DOHH2 (cell line): ENCODE data around the gene GSKIP.
A peak's percentile ranks its signal among the peaks of the same experiment; 100 is the strongest.

Experiments used
- H3F3A ChIP-seq: fragments of 200-600 bp; sonication (generic), shearing (Covaris generic); 2 replicates; pipeline ENCODE4 v1.6.0; 2016; ENCODE audit warnings: antibody characterized with exemption, mild to moderate bottlenecking; ENCODE audit not compliant: control insufficient read depth, insufficient read depth
- H3K27ac ChIP-seq: fragments of 200-600 bp; sonication (generic); 2 replicates; pipeline ENCODE4 v1.5.1; 2014; ENCODE audit warnings: low read depth, mild to moderate bottlenecking, low read length, moderate library complexity
- H3K27me3 ChIP-seq: fragments of 200-600 bp; sonication (generic); 2 replicates; pipeline ENCODE4 v1.6.1; 2014; ENCODE audit warnings: mild to moderate bottlenecking, low read length, mixed read lengths; ENCODE audit not compliant: control insufficient read depth
- H3K36me3 ChIP-seq: fragments of 200-600 bp; sonication (generic); 2 replicates; pipeline ENCODE4 v1.6.1; 2014; ENCODE audit warnings: mild to moderate bottlenecking, low read length, moderate library complexity, mixed read lengths; ENCODE audit not compliant: control insufficient read depth
- H3K4me1 ChIP-seq: fragments of 200-600 bp; sonication (generic); 2 replicates; pipeline ENCODE4 v1.6.1; 2014; ENCODE audit warnings: mild to moderate bottlenecking, low read length, mixed read lengths; ENCODE audit not compliant: control insufficient read depth
- H3K4me2 ChIP-seq: fragments of 200-600 bp; sonication (generic); 2 replicates; pipeline ENCODE4 v1.6.0; 2014; ENCODE audit warnings: mild to moderate bottlenecking, low read length, moderate library complexity
- H3K4me3 ChIP-seq: fragments of 200-600 bp; sonication (generic); 2 replicates; pipeline ENCODE4 v1.5.1; 2014; ENCODE audit warnings: mild to moderate bottlenecking, low read length, mixed read lengths
- H3K79me2 ChIP-seq: fragments of 200-600 bp; sonication (generic); 2 replicates; pipeline ENCODE4 v1.6.1; 2014; ENCODE audit warnings: mild to moderate bottlenecking, low read length, mixed read lengths; ENCODE audit not compliant: control insufficient read depth
- H3K9me2 ChIP-seq: fragments of 200-600 bp; sonication (generic); replicated peaks from 2 replicates; pipeline ENCODE4 v1.6.1; 2014; ENCODE audit warnings: mild to moderate bottlenecking, low read length, mixed read lengths; ENCODE audit not compliant: control insufficient read depth
- H3K9me3 ChIP-seq: fragments of 200-600 bp; sonication (generic); 2 replicates; pipeline ENCODE4 v1.6.1; 2014; ENCODE audit warnings: antibody characterized with exemption, low read length, mixed read lengths; ENCODE audit not compliant: control insufficient read depth, insufficient read depth
- H4K20me1 ChIP-seq: fragments of 200-600 bp; sonication (generic); 2 replicates; pipeline ENCODE4 v1.6.0; 2014; ENCODE audit warnings: low read depth, mild to moderate bottlenecking, antibody characterized with exemption, low read length, moderate library complexity; ENCODE audit not compliant: control insufficient read depth, insufficient read depth
- EZH2phosphoT487 ChIP-seq: fragments of 200-600 bp; sonication (generic); IDR thresholded peaks from 2 replicates; pipeline ENCODE4 v1.6.1; 2017; ENCODE audit warnings: borderline replicate concordance, mild to moderate bottlenecking, antibody characterized with exemption, low read length, moderate library complexity, mixed read lengths
- TF ChIP-seq, protein P1 (sequence below): fragments of 200-600 bp; sonication (generic); IDR thresholded peaks from one replicate; pipeline ENCODE4 v1.5.1; 2014; ENCODE audit warnings: antibody characterized with exemption, mild to moderate bottlenecking, low read depth, low read length; ENCODE audit not compliant: poor library complexity, severe bottlenecking

Gene GSKIP

DNA sequence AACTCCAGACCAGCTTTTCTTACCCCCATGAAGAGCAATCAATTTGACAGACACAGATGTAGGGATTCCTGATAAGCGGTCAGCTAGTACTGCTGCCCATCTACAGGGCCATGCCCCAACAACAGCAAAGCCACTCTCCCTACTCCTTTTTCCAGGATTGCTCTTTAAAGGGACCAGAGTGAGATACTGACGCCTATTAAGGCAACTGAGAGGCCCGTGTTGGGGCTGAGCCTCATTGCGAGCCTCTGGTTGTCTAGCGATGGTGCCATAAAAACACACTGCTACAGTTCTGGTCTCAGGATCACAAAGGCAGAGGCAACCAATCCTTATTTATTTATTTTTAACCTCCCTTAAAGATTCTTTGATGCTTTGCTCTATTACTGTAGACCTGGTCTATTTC is 59.7 kb downstream of the GSKIP start:
- no peak overlapping the region for H3K4me2 ChIP-seq
- H3F3A ChIP-seq = no peaks in the 10 kb centered on the region
- no peak for TF ChIP-seq EZH2phosphoT487
- TF ChIP-seq, protein P1, sequence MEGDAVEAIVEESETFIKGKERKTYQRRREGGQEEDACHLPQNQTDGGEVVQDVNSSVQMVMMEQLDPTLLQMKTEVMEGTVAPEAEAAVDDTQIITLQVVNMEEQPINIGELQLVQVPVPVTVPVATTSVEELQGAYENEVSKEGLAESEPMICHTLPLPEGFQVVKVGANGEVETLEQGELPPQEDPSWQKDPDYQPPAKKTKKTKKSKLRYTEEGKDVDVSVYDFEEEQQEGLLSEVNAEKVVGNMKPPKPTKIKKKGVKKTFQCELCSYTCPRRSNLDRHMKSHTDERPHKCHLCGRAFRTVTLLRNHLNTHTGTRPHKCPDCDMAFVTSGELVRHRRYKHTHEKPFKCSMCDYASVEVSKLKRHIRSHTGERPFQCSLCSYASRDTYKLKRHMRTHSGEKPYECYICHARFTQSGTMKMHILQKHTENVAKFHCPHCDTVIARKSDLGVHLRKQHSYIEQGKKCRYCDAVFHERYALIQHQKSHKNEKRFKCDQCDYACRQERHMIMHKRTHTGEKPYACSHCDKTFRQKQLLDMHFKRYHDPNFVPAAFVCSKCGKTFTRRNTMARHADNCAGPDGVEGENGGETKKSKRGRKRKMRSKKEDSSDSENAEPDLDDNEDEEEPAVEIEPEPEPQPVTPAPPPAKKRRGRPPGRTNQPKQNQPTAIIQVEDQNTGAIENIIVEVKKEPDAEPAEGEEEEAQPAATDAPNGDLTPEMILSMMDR = no peak
- no peaks in the 10 kb centered on the region for H3K9me3 ChIP-seq
- H4K20me1 ChIP-seq = no peaks in the 10 kb centered on the region
- no peak overlapping the region for H3K27ac ChIP-seq
- H3K27me3 ChIP-seq = no peaks in the 10 kb centered on the region
- H3K4me1 ChIP-seq = peaks cover 14% of the 10 kb centered on the region
- no peaks in the 10 kb centered on the region for H3K79me2 ChIP-seq
- no peaks in the 10 kb centered on the region for H3K9me2 ChIP-seq
- no peaks in the 10 kb centered on the region for H3K36me3 ChIP-seq
- no peak overlapping the region for H3K4me3 ChIP-seq

DNA sequence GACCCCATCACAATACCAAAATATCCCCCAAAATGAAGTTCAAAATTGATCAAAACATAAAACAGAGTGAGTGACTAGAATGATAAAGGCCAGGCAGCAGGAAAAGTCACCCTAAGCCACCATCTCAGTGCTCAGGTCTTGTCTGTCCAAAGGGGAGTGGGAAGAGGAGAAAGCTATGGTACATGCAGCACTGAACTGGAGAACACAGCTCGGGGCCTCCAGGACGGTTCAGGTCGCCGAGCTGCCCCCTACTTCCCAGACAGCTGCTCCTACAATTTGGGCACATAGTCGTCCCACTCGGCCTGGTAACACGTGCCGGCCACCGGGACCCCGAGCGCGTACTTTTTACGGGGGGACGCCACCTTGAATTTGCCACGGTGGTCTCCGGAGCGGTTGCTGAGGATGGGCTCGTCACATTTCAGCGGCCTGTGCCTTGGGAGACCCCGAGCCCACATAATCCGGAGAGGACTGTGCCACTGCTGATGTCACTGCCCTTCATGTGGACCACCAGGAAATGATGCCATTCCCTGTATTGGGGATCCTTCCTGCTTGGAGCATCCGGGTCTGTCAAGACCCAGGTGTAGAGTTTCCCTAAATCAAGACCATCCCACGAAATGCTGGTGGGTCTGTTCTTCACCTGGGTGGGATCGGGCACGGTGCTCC is 60.3 kb downstream of the GSKIP start:
- no peak for TF ChIP-seq EZH2phosphoT487
- TF ChIP-seq, protein P1 = no peak
- H4K20me1 ChIP-seq = no peaks in the 10 kb centered on the region
- peak overlapping the region; percentile 61 for H3K4me3 ChIP-seq

DNA sequence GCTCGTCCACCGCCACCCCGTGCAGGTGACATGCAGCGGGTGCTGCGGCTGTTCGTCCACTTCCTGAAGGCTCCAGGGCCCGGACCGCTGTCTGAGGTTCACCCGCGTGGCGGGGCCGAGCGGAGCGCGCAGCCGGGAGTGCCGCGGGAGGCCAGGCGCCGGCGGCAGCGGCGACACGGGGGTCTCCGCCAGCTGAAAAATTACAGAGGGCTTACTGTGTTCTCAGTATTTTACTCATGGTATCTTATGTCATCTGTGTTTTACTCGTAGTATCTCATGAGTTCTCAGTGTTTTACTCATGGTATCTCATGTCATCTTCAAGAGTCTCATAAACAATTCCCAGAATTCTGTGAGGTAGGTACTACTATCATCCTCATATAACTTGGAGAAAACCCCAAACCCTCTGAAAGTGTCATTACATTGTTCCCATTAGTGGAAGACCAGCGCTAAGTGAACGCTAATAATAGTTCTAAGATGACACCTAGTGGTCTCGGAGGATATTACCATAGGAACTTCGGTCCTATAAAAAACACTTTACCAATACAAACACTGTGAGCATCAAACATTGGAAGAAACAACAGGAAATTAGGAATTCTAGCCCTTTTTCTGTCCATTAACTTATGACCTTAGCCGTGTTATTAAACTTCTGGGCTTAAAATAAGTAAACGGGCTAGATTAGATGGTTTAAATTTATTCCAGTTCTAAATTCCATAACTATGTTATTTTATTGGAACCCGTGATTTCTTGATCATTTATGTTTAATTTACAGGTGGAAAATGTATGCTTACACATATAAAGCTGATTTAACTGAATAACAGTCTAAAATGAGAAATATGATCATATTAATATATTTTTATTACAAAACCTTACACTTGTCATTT is 61.0 kb downstream of the GSKIP start:
- peaks cover 14% of the 10 kb centered on the region for H3K4me1 ChIP-seq
- H3K27me3 ChIP-seq = no peaks in the 10 kb centered on the region
- peak overlapping the region; percentile 74 for H3K4me2 ChIP-seq
- TF ChIP-seq, protein P1 = peak; percentile 79
- TF ChIP-seq EZH2phosphoT487 = no peak
- H3K9me3 ChIP-seq = no peaks in the 10 kb centered on the region
- H3K27ac ChIP-seq = no peak overlapping the region
- H3K4me3 ChIP-seq = peak overlapping the region; percentile 61
- H3K9me2 ChIP-seq = no peaks in the 10 kb centered on the region
- H4K20me1 ChIP-seq = no peaks in the 10 kb centered on the region
- H3F3A ChIP-seq = no peaks in the 10 kb centered on the region
- no peaks in the 10 kb centered on the region for H3K79me2 ChIP-seq
- no peaks in the 10 kb centered on the region for H3K36me3 ChIP-seq

More for the DNA sequence above, 60.3 kb downstream of the GSKIP start:
- H3K36me3 ChIP-seq = no peaks in the 10 kb centered on the region
- H3K4me2 ChIP-seq = peak overlapping the region; percentile 74
- H3K9me3 ChIP-seq = no peaks in the 10 kb centered on the region
- no peaks in the 10 kb centered on the region for H3K9me2 ChIP-seq
- H3K27ac ChIP-seq = no peak overlapping the region
- H3K4me1 ChIP-seq = peaks cover 14% of the 10 kb centered on the region
- H3K27me3 ChIP-seq = no peaks in the 10 kb centered on the region
- H3K79me2 ChIP-seq = no peaks in the 10 kb centered on the region
- H3F3A ChIP-seq = no peaks in the 10 kb centered on the region
